ENCODE measurements around the gene SIL1. TPM values are rescaled to one million over a fixed set of nuclear protein-coding genes. Genes with fewer than 3 reads are reported as not detected.
"Not testable (repeated sequence)": the region's sequence is repeated elsewhere in the genome, so short reads cannot be mapped to it uniquely, and the experiment has no call there.

The SIL1 gene
- total RNA-seq, 1 experiment from 2014 or later: 27.5 TPM

GRCh38 chr5:139075066-139076050, 122.8 kb downstream of the SIL1 start:
- DNase-seq (ENCODE audit: low read depth): no peak

DNA sequence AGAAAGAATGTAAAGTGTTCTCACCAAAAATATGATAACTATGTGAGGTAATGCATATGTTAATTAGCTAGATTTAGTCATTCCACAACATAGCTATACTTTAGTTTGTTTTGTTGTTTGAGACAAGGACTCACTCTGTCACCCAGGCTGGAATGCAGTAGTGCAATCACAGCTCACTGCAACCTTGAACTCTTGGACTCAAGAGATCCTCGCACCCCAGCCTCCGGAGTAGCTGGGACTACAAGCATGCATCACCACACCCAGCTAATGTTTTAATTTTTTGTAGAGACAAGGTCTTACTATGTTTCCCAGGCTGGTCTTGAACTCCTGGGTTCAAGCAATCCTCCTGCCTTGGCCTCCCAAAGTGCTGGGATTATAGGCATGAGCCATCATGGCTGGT, 124.2 kb downstream of the SIL1 start:
- not testable (repeated sequence) for DNase-seq (ENCODE audit: low read depth)

GRCh38 chr5:139068494-139069151, 129.5 kb downstream of the SIL1 start:
- DNase-seq (ENCODE audit: low read depth): no peak

DNA sequence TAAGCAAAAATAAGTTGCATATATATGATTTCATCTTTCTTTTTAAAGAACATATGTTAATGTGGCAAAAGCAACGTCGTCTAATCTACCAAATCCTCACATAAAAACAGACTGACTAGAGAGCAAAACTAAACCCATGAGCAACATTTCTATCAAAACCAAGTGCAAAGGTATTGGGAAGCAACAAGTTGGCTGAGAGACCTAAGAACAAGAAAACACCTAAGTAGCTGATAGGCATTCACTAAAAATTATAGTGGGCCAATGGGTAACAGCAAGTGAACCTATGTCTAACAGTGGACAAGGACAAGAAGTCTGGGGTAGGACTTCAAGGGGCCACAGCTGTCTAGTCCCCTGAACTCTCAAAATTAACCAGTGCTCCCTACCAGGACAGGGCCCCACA, 130.1 kb downstream of the SIL1 start:
- DNase-seq (ENCODE audit: low read depth): no peak

GRCh38 chr5:139065306-139065705, 132.9 kb downstream of the SIL1 start:
- no peak for DNase-seq (ENCODE audit: low read depth)

DNA sequence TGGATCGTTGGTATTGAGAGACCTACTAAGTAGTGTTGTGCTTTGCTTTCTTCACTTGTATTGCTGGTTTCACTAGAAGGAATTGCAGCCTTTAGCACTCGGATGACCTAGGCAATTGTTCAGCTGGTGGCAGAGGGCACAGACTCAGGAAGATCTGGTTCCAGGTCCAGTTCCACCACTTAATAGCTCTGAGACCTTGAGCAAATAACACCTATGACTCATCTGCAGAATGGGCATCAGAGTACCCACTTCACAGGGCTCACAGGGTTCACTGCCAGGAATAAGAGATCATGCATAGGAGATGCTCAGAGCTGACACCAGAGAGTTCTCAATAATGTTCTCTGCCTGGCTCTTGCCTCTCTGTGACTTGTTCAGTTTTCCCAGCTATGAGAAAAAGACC, 133.6 kb downstream of the SIL1 start:
- DNase-seq (ENCODE audit: low read depth): no peak

DNA sequence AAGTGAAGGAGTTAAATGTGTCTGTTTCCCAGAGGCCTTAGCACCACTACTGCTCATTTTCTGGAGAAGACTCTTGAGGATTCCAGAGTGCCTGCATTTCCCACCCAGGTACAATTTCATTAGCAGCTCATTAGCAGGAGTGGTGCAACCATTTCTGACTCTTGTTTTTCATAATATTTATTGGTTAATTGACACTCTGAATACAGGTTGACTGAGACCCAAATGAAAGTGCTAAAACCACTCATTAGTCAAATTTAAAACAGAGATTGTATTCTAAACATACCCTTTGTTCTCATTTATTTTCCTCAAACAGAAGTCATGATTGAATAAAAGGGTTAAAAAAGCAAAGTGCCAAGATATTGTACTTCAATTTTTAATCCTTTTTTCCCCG, 134.5 kb downstream of the SIL1 start:
- no peak for DNase-seq (ENCODE audit: low read depth)

GRCh38 chr5:139062910-139063663, 135.1 kb downstream of the SIL1 start:
- no peak for DNase-seq (ENCODE audit: low read depth)

DNA sequence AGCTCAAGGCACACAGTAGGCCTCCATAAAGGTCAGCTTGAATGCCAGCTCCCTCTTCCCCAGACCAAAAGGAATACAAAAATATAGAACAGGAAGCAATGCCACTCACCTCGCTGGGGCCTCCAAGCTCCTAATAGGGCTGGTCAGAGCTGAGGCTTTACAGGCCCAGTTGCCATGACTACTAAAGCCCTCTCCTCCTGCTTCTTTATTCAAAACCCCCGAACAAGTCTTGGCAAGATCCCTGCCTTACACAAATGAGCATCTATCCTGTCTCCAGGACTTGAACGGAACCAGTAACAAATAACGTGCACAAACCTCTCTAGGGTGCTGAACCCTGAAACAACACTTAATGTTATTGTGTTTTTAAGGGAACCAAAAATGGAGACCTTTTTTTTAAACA, 136.3 kb downstream of the SIL1 start:
- peak; percentile 23 for DNase-seq (ENCODE audit: low read depth)

DNA sequence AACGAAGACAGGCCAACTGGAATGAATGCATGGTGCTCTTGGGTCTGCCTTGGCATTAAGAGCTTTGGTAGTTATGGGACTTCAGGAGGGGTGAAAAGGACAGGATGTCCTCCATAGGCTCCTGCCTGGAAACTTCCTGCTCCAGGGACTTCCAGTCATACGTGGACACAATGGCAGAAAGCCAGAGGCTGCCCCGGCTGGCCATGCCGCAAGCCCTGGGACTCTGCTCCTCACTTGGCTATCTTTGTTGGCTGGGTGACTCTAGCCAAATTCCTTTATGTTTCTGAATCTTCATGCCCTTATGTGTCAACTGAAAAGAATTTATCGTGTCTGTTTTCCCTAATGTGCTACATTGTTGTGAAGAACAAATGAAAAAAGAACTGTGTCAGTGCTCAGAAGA, 136.9 kb downstream of the SIL1 start:
- peak; percentile 75 for DNase-seq (ENCODE audit: low read depth)

- DNase-seq (ENCODE audit: low read depth): no peak
Observed at GRCh38 chr5:139058121-139058520, 140.0 kb downstream of the SIL1 start.

DNA sequence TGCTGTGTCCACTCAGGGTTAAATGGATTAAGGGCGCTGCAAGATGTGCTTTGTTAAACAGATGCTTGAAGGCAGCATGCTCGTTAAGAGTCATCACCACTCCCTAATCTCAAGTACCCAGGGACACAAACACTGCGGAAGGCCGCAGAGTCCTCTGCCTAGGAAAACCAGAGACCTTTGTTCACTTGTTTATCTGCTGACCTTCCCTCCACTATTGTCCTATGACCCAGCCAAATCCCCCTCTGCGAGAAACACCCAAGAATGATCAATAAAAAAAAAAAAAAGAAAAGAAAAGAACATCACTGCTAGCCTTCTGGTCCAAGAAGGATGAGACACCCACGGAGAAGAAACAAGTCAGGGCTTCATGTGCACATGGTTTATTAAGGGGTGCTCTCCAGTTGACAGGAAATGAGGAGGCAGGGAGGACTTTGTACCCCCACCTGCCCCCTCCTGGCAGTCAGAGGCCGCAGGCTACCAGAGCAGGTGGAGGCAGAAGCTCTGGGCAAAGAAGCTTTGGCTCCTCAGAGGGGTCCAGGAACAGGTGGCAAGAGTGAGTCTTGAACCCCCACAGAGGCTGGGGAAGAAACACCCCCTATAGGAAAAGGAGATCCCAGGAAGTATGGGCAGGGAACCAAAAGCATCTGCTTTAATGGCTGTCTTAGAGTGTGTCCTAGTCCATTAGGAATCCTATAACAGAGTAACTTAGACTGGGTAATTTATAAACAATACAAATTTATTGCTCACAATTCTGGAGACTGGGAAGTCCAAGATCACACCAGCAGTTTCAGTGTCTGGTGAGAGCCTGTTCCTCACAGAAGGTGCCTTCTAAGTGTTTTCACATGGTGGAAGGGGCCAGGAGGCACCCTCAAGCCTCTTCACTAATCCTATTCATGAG, 140.9 kb downstream of the SIL1 start:
- not testable (repeated sequence) for DNase-seq (ENCODE audit: low read depth)

DNA sequence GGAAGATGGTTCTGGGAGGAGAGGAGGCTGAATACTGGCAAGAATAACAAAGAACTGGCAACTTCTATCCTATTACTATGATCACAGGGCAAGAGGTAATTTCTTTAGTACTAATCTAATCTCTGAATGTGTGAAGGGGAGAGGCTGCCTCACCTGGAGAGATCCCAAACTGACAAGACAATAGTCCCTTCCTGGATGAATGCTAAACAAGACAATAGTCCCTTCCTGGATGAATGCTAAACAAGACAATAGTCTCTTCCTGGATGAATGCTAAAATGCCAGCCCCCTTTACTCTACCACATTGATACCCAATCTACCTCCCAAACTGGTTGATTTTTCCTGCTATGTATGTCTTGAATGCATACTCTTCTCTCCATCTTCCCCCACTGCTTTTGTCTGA, 145.2 kb downstream of the SIL1 start:
- no peak for DNase-seq (ENCODE audit: low read depth)

GRCh38 chr5:139051392-139051791, 146.8 kb downstream of the SIL1 start:
- DNase-seq (ENCODE audit: low read depth): no peak

DNA sequence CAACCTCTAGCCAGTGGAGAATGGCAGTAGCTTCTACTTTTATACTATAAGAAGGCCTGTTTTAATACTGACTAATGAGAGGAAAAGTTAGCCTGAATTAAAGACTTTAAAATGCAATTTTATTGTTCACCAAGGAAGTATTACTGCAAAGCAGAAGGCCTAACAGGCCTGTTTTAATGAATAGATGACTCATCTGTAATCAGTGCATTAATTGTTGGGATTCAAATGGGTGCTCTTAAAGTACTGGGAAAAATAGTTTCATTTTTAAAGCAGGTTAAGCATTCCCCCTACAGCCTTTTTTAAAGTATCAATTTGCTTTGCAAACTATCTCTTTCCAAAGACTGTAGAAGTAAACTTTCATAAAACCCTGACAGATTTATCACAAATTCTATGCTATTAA, 147.7 kb downstream of the SIL1 start:
- no peak for DNase-seq (ENCODE audit: low read depth)

GRCh38 chr5:139049780-139050179, 148.4 kb downstream of the SIL1 start:
- DNase-seq (ENCODE audit: low read depth): no peak

GRCh38 chr5:139046551-139046950, 151.6 kb downstream of the SIL1 start:
- no peak for DNase-seq (ENCODE audit: low read depth)

- DNase-seq (ENCODE audit: low read depth): peak; percentile 10
Observed at GRCh38 chr5:139043157-139043905, 154.8 kb downstream of the SIL1 start.

DNA sequence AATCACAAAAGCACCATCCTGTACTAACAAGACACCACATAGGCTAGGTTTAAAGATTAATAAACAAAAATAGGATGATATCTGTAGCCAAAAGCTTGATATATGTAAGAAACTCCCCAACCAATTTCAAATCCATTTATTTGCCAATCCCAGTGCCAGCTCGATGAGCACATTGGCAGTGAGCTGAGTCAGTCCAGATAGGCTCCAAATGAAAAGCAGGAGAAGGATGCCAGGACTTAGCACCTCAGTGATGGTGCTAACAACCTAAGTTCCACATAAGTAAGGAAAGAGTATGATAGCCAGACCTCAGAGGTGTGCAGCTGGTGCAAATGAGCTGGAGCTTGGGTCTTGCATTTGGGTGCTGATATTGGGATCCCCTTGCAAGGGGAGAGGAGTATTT, 158.1 kb downstream of the SIL1 start:
- no peak for DNase-seq (ENCODE audit: low read depth)
